NCI-H345 (cell line): ENCODE data around the gene MICU2.

Experiments
- DNase-seq: peaks from one replicate; lab custom pipeline; 2025; lab: John Stamatoyannopoulos, UW

The MICU2 gene

DNA sequence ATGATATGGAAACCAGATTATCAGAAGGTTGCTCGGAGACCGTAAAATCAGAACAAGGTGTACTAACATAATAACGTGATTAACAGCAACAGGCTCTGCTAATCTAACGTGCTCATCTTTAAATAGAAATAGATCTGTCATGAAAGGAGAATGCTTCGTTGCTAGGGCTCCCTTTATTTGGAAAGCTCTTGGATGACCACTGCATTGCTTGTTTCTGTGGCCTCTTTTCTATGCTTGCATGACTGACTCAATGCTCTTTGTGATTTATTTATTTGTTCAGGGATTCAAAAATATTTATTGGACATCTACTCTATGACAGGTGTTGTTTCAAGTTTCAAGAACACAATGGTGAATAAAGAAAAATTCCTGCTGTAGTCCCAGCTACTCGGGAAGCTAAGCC lies 122.6 kb downstream of the MICU2 start:
- peak; percentile 17 for DNase-seq

DNA sequence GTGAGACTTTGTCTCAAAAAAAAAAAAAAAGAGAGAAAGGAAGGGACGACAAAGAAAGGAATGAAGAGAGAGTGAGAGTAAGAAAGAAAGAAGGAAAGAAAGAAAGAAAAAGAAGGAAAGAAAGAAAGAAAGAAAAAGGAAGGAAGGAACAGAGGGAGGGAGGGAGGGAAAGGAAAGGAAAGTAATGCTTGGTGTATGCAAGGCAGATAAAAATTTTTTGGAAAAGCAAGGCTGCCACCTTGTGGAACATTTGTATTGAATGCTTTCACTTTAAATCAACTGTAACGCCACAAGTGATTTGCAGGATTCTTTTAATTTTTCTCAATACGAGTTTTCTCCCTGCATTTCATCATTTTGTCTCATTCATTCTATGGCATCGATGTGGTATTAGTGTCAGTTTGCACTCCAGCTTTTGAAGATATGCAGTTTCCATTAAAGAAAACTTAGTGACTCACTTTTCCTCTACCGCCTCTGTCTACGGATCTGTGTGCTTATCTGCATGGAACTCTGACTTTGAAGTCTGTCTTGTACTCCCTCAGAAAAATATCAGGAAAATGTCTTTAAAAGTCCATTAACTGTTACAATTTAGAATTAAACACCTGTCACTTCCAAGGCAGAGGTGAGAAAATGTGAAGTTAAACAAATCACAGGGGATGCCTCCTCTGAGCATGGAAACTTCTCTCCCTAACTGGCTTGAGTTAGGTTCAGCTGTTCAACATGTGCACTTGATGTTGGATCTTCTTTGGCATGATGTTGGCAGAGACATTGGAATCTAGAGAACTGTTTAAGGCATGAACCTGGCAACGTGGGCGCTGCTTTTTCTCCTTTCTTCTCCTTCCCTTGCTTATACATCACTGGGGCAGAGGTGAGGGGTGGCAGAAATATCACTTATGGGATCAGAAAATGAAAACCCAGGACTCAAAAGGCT lies 124.8 kb downstream of the MICU2 start:
- peak; percentile 68 for DNase-seq

DNA sequence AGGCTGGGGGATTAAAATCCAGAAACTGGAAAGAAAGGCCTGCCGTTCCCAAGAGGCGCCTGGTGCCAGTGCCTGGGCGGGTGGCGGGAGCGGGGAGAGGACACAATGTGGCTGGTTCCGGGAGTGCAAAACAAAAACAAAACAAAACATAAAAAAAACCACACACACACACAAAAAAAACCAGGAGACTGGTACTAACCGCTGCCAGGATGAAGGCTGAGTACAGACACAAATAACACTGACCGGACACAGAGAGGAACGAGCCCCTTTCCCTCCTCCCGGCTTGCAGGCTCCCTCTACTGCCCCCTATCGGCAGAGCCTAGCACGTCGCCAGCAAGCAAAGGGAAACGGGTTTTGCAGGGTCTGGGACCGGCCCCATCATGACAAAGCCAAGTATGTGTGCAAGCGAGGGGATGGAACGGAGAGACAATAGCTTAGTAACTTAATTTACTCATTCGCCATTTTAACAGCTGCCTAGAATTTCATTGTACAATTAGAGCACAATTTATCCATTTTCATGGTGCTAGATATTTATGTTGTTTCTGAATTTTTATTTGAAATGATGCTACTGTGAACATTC lies 127.0 kb downstream of the MICU2 start:
- peak; percentile 85 for DNase-seq

DNA sequence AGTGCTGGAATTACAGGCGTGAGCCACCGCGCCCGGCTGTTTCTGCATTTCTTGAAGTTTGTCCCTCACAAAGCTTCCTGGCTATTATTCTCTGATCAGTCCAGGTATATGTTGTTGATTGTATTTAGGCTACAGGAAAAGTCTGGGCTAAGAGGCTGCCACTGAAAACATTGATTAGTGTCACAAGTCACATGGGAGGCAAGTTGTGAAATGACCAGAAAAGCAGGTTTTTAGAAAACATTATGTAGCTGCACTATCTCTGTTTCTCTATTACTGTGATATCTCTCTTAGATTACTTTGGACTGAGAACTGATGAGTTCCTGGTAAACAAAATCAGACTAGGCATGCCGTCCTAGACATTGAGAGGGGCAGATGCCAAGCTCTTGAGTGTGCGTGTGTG lies 128.9 kb downstream of the MICU2 start:
- DNase-seq: no peak

DNA sequence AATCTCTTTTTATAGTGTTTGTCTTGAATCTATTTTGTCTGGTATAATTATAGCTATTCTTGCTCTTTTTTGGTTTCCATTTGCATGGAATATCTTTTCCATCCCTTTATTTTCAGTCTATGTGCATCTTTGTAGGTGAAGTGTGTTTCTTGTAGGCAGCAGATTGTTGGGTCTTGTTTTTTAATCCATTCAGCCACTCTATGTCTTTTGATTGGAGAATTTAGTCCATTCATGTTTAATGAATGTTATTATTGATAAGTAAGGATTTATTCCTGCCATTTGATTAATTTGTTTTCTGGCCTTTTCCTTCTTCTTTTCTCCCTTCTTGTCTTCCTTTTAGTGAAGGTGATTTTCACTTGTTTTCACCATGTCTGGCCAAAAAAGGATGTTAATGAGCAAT lies 133.2 kb downstream of the MICU2 start:
- no peak for DNase-seq

DNA sequence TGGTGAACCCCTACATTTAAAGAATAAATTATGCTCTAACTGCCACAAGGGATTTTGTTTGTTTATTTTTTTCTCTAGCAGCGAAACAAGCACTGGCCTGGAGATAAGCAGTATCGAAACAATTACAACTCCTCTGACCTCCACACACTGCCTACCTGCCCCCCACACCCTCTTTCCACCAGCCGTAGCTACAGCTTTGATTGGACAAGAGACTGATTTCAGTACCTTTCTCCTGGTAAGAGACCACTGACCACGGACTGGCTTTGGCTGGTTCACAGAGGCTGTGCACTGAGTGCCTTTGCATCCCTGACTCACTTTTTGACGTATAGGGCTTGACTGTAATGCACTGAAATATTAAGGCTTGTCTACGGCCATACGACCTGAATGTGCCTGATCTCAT lies 137.4 kb downstream of the MICU2 start:
- no peak for DNase-seq

DNA sequence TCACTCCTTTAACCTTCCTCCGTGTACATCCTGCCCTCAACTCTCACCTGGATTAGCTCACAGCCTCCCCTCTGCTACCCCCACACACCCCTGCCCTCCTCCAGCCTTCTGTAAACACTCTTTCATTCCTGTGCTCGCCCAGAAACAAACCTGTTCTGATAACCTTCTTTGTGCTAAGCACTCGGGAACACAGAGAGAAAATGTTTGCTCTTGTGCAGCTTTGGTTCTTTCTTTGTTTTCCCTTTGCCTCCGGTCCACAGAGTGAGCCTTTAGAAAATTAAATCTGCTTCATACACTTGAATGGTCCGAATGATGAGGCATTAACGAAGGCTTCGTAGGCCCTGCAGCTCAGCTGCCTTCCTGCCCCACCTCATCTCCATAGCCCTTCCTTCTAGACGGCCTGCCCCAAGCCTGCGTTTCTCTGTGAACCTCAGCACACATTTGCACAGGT lies 138.2 kb downstream of the MICU2 start:
- peak; percentile 22 for DNase-seq

DNA sequence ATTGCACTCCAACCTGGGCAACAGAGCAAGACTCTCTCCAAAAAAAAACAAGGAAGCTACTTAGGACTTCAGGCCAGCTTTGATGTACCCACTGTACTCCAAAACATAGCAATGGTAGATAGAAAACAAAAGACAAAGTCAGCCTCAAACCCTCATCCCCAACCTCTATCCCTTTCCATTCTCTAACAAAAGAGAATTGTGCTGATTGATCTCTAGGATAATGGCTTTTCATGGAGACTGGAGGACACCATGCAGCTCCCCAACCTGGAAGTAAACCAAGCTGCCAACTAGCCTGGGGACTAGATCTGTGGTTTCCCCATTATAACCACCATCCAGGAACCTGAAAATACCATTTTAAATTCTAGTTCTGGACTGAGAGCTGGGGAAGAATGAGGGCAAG lies 140.5 kb downstream of the MICU2 start:
- DNase-seq: no peak

DNA sequence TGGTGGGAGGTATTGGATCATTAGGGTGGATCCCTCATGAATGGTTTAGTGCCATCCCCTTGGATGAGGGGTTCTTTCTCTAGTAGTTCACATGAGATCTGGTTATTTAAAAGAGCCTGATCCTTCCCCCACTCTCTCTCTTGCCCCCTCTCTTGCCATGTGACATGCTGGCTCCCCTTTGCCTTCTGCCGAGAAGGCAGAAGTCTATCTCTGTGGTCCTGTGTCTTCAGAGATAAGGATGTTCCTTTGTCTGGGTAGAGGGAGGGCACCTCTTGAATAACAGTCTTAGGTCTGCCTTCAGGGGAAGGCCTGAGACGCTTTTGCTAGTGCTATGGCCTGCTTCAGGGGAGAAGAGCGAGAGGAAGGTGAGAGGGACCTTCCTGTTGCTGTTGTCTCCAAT lies 142.8 kb downstream of the MICU2 start:
- DNase-seq: no peak

DNA sequence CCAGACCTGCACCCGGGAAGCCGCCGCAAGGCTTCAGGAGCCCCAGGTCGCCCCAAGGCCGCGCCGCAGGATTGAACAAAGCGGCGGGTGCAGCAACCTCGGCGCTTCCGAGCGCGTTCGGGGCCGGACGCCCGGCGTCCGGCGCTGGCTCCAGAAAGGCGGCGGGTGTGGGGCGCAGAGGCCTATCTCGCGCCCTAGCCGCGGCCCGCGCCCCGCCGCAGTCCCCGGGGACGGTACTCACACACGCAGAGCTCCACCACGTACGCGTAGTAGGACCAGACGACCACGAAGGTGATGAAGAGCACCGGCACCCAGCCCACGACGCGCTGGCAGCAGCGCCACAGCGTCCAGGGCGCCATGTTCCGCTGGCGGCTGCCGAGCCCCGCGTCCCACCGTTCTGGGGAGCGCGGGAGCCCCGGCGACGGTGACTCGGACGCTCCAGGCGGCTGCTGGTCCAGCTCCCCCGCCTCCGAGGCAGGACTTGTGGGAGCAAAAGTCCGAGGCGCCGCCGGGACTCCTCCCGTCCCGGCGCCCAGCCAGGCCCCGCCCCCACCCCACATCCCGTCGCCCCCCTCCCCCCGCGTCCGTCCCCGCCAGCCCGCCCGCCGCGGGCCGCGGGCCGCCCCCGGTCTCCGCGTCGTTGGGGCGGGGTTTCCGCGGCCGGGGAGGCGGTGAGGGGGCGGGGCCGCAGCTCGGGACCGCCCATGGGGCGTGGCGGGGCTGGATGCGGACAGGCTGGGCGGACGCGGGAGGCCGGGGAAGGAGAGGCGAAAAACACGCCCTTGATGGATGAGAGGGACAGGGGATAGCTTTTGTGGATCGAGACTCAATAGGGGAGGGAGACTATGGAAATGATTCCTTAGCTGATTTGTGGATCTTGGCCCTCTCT lies 144.9 kb downstream of the MICU2 start, which contains the start of gene ZDHHC20:
TSS of gene ZDHHC20 (minus strand) at position 491 of the 889 bp plus-strand sequence. CDS start at position 359, 132 bp downstream.
- DNase-seq: peak; percentile 84

DNA sequence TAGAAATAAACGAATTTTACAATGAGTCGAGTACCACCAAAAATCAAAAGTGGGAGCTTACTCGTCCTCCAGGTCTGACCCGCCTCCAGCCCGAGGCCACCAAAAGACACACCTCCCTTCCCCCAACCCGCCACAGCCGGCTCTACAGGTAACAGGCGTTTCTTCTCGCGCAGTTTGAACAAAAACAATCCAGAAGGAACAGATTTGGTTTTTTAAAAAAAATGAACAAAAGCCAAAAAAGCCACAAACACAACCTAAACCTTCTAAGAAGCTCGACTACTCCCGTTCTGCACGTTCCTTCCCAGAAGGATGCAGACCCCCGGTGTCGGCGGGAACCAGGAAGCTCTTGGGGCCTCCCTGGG lies 145.5 kb downstream of the MICU2 start:
- DNase-seq: peak; percentile 53

DNA sequence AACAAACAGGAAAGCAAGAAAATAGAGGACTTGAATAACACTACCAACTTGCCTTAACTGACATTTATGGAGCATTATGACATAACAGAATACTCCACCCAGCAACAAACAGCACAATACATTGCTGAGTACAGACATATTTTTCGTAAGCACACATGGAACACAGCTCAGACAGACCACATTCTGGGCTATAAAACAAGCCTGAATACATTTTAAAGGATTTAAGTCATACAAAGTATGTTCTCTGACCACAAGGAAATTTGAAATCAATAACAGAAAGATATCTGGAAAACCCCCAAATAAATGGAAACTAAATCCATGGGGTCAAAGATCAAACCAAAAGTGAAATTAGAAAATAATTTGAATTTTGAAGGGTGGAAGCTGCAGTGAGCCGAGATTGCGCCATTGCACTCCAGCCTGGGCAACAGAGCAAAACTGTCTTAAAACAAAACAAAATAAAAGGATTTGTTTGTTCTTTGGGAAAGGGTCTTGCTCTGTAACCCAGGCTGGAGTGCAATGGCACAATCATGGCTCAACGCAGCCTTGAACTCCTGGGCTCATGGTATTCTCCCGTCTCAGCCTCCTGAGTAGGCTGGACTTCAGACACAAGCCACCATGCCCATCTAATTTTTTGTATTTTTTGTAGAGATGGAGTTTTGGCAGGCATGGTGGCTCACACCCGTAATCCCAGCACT lies 150.4 kb downstream of the MICU2 start:
- no peak for DNase-seq

DNA sequence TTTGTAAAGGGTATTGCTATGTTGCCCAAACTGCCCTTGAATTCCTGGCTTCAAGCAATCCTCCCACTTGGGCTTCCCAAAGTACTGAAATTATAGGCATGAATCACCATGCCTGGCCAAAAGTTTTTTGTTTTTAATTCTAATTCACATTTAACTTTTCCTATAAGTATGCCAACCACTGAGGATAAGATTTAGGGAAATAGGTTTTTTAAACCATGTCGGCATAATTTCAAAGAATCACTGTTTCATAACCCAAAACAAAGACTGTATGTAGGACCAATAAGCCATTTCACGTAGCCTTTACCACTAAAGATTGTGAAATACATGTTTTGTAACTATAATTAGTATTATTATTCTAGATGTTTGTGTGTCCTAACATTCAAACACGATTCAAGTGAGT lies 153.0 kb downstream of the MICU2 start:
- no peak for DNase-seq

DNA sequence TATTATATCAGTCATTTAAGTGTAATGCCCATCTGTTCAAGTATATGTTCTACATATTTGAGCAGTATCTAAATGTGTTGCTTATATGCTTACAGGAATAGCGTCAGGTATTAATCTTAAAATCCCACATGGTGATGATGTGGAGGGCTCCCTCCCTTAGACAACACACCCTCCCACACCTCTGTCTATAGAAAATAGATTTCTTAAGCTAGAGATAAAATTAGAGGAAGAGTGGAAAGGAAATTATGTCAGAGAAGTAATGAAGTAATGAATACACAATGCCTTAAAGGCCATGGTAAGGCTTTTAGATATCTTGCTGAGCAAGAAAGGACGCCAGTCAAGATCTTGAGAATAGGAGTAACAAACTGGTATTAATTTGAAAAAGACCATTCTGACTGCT lies 157.3 kb downstream of the MICU2 start:
- no peak for DNase-seq

DNA sequence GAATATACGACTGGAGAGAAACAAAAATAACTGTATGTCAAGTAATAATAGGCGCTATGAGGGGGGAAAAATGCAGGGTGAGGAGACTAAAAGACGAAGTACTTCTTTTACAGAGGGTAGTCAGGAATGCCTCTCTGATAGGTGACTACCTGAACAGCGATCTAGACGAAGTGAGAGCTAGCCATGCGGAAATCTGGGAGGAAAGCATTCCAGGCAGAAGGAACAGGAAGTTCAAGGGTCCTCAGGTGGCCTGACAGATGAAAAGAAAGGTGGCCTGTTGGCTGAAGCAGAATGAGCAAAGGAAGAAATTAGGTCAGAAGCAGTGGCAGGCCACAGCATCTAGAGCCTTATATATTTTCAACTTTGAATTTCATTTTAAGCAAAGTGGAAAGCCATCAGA lies 158.2 kb downstream of the MICU2 start:
- DNase-seq: no peak

DNA sequence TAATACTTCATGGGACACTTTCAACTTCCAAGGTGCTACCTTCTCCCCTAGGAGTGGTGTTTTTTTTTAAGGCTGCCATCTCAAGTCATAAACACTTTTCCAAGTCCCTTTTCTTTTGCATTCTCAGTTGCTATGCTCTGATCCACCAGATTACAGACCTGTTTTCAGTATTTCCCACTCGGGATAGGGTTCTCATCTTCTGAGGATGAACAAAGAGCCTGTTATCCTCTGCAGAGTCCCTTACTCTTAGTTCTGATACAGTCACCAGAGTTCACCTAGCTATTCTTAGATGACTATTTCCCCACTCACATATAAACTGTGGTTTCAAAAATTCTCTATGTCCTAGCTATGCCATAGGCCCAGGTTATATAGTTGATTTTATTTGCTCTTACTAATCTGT lies 160.8 kb downstream of the MICU2 start:
- no peak for DNase-seq
